NCI-H748 (cell line): ENCODE measurements around the gene CACNA2D4.
"Not testable (repeated sequence)": the region's sequence is repeated elsewhere in the genome, so short reads cannot be mapped to it uniquely, and the experiment has no call there.

Experiments
- DNase-seq: peaks from one replicate; lab custom pipeline; 2025; ENCODE audit not compliant: unreplicated experiment; lab: John Stamatoyannopoulos, UW

Gene CACNA2D4

GRCh38 chr12:1819050-1819449 is 99.4 kb downstream of the CACNA2D4 start:
- DNase-seq: no peak

GRCh38 chr12:1817928-1818327 is 100.5 kb downstream of the CACNA2D4 start:
- DNase-seq: not testable (repeated sequence)

- no peak for DNase-seq
Measured at GRCh38 chr12:1816730-1817348, 101.6 kb downstream of the CACNA2D4 start.

DNA sequence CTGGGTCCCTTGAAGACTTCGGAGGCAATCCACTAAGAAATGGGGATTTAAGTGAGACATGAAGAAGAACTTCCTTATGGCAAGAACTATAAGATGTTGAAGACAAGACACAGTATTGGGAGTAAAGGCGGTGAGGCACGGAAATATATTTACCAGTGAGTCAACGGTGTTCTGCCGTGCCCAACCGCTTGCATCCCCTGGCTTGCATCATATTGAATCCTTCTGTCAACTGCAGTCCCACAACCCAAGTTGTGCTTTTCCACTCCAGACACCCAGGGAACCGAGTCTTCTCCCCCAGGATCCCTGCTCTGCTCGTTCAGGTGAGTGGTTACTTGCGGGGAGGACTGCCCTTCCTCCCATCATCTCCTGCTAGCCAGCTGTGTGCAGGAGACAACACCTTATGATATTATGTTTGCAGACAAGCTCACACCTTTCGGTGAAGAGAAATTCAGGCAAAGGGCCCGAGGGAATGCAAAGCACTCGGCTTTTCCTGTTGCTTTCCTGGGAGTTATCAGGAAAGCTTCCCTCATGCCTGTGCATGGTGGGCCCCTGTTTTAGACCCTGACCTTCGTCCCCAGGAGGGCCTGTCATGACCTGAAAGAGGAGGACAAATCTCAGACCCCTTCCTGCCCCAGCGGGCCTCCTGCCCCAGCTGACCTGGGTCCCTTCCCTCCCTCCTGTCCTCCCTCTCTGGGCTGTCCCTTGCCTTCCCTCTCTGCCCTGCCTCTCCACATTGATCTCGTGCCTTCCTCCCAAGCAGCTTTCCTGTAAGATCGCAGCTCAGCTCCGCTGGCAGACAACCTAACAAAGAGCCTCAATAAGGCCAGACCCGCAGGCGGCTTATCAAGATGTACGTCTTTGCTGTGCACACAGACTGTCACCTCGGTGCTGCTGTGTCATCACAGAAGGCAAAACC is 102.4 kb downstream of the CACNA2D4 start:
- DNase-seq: no peak

DNA sequence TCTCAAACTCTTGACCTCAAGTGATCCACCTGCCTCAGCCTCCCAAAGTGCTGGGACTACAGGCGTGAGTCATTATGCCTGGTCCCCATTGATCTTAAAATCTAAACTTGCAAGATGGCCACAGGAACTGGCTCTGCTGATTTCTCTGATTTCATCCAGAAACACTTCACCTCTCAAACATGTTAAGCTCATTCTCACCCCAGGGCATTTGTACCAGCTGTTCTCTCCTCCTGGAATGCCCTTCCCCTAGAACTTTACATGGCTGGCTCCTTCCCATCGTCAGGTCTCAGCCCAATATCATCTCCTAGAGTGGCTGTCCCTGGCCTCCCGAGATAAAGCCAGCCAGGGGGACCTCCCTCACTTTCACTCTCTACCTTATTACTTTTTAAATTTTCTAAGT is 103.3 kb downstream of the CACNA2D4 start:
- no peak for DNase-seq

DNA sequence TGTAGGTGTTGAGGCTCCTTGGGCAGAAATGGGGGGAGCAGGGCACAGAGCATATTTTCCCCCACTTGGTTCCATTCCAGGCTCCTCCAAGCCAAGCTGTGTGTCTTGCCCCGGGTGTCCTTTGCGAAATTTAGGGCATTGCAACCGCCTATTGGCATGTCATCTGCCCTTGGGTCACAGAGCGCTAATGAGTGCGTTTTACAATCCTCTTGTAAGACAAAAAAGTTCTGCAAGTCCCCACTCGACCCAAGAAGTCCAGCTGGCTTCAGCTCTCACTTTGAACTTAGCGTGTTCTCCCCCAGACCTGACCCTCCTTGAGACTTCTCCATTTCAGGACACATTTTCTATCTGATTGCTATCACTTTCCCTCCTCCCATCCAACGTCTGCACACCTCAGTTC is 104.2 kb downstream of the CACNA2D4 start:
- no peak for DNase-seq

GRCh38 chr12:1812650-1813302 is 105.7 kb downstream of the CACNA2D4 start:
- DNase-seq: no peak

GRCh38 chr12:1811948-1812291 is 106.5 kb downstream of the CACNA2D4 start:
- DNase-seq: no peak

DNA sequence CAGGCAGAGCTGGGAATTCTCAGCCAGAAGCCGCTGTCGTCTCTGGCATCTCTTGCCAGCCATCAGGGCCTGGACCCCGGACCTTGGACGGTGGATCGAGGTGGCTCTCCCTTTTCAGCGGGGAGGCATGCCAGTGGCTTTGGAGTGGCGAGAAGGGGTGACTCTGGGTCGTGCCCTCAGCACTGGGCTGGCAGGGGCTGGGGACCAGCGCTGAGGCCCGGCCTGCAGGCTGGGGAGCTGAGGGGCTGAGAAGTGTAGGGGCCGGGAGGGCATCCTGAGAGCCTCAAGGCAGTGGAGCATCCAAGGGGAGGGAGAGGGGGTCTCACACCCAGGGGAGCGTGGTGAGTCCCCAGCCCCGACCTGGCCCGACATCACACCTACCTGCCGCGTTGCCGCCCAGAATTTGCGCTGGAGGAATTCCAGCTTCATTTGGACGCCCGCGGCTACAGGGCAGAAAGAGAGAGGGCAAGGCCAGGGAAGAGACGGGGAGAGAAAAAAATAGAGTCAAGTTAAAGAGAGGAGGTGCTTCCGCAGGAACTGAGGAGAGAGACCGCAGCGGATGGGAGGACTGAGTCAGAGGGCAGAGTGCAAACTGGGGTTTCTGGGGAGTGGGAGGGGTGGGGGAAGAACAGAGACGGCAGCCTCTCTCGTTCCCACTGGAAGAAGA is 107.0 kb downstream of the CACNA2D4 start:
- DNase-seq: no peak

GRCh38 chr12:1810931-1811280 is 107.5 kb downstream of the CACNA2D4 start:
- no peak for DNase-seq

DNA sequence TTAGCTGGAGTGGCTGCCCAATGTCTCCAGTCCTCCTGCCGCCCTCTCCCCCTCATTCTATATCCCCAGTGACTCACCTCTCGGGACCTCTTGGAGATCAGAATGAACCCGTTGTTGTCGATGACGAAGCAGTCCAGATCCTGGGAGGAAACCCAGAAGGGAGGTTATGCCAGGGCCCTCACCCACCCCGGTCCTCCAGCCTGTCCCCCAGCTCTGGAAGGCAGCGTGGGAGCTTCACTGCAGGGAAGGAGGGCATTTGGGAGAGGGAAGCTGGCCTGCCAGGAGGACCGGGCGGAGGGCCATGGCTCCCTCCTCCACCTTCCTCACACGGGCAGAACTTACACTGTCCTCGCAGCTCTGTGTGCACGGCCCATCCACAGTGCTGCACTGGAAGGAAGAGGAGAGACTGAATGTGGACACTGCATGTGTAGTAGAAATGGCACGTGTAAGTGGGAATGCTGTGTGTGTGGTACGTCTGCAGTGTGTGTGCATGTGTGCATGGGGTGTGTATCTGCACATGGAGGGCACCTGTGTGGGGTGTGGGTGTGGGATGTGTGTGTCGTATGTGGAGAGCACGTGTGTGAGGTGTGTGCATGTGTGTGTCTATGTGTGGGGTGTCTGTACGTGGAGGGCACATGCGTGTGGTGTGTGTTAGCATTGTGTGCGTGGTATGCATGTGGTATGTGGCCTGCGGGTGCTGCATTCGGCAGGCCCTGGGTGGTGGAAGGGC is 108.1 kb downstream of the CACNA2D4 start:
- no peak for DNase-seq

GRCh38 chr12:1809591-1810190 is 108.8 kb downstream of the CACNA2D4 start:
- no peak for DNase-seq

DNA sequence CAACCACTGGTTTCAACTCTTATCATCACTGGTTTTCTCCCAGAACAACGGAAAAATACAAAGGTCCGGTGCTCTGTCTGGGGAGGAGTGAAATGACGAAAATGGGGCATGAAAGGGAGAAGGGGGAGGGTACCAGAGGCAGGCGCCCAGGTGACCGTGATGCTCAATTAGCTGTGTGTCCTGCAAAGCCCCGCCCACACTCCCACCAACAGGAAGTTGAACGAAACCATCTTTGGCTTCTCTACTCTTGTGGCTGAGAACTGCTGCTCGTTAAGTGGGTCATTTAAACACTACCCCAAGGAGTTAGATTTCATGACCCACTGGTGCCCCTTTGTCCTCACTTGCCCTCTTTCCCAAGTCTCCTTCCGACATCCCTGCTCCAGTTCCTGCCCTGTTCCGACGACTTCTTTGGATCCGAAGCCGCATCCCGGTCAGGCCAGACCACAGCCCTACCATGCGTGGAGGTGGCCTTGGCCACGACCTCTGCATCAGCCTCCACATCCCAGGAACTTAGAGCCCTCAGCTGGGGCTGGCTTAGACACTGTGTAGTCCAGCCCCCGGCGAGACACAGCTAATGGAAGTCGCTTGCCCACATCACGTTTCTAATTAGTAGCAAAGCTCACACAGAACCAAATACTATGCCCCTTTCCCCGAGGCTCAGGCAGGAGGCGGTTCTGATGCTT is 109.5 kb downstream of the CACNA2D4 start:
- no peak for DNase-seq

DNA sequence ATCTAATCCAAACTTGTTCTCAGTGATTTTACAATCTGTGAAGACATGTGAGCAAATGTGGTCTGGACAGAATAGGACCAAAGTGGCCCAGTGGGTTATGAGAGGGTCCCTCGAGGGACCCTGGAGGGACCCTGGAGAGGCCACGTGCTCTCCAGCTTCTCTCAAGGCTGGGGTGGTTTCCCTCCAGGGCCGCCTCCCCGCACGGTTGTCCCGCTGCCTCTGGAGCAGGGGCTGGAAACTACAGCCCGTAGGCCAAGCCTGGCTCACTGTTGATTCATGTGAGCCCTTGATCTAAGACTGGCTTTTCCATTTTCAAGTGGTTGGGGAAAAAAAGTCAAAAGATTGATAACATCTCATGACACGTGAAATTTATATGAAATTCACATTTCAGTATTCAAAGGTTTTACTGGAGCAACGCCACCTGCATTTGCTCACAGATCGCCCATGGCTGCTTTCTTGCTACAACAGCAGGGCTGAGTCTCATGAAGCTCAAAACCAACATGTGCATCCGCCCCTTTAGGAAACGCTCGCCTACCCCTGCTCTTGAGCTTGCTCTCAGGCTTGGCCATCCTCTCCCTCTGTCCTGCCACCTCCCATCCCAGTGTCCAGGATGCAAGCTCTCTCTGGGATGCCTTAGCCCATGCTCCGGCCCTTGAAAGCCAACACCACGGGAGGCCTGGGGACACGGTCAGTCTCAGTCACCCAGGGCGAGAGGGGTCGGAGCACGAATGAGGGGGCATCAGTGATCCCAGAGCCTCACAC is 110.2 kb downstream of the CACNA2D4 start:
- DNase-seq: no peak

DNA sequence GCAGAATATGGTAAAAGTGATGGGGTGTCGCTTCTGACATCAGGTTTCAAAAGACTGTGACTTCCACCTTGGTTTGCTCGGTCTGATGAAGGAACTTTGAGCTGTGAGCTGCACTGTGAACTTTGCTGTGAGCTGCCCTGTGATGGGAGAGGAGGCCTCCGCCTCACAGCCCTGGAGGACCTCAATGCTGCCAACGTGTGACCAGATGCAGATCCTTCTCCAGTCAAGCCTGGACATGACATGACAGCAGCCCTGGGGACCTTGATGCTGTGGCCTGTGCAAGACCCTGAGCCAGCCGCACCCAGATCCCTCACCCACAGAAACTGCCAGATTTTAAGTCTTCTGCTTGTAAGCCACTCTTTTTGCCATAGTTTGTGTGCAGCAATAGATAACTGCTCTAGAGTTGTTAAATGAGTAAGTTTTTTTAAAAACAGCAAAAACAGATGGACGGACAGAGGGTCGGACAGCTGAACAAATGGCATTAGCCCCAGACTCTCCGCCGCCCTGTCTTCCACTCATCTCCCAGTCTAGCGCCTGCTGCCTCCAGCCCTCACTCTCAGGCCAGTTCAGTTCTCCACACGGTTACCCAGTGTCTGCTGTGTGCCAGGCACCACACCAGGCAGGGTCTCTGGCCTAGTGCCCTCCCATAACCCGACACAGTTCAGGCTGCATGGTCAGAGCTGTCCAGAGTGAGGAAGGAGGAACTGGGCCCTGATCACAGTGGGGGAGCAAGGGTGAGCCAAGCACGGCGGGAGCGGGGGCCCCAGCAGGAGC is 111.2 kb downstream of the CACNA2D4 start:
- no peak for DNase-seq

GRCh38 chr12:1806301-1807086 is 112.0 kb downstream of the CACNA2D4 start:
- DNase-seq: no peak

- no peak for DNase-seq
Measured at GRCh38 chr12:1805441-1806081, 112.9 kb downstream of the CACNA2D4 start.
